GM19395 (cell line): ENCODE results near the gene C1orf174.

Experiments used
- ATAC-seq: cut with Tn5 transposase; IDR thresholded peaks from one replicate; pipeline ENCODE4 v1.9.1; 2021; ENCODE audit warnings: mild to moderate bottlenecking, moderate library complexity; ENCODE audit not compliant: unreplicated experiment

Gene C1orf174

GRCh38 chr1:3879099-3879498, 21.0 kb downstream of the C1orf174 start:
- no peak for ATAC-seq

- ATAC-seq, result no peak
Measured at GRCh38 chr1:3876716-3877115, 23.4 kb downstream of the C1orf174 start.

- no peak for ATAC-seq
Measured at GRCh38 chr1:3874736-3875135, 25.3 kb downstream of the C1orf174 start.

- no peak for ATAC-seq
Measured at GRCh38 chr1:3872546-3872945, 27.5 kb downstream of the C1orf174 start.

- no peak for ATAC-seq
Measured at GRCh38 chr1:3871451-3871805, 28.6 kb downstream of the C1orf174 start.

- ATAC-seq, result no peak
Measured at GRCh38 chr1:3869751-3870301, 30.2 kb downstream of the C1orf174 start.

GRCh38 chr1:3868464-3869006, 31.5 kb downstream of the C1orf174 start:
- ATAC-seq, result no peak

- no peak for ATAC-seq
Measured at GRCh38 chr1:3865606-3866160, 34.4 kb downstream of the C1orf174 start.

GRCh38 chr1:3864884-3865283, 35.2 kb downstream of the C1orf174 start:
- no peak for ATAC-seq

- ATAC-seq, result no peak
Measured at GRCh38 chr1:3863231-3863935, 36.7 kb downstream of the C1orf174 start.

- no peak for ATAC-seq
Measured at GRCh38 chr1:3858231-3858981, 41.7 kb downstream of the C1orf174 start.

- no peak for ATAC-seq
Measured at GRCh38 chr1:3857791-3858129, 42.3 kb downstream of the C1orf174 start.

GRCh38 chr1:3856923-3857790, 42.9 kb downstream of the C1orf174 start, which contains the start of the genes CEP104 and DFFB:
Gene CEP104, minus strand, starts transcription at chr1:3857211. Its CDS starts 4,804 bp downstream, at chr1:3852407.
Gene DFFB, plus strand, starts transcription at chr1:3857476. Its CDS starts 128 bp downstream, at chr1:3857604.
- peak; percentile 96 for ATAC-seq

GRCh38 chr1:3852711-3853485, 47.2 kb downstream of the C1orf174 start:
- no peak for ATAC-seq

- no peak for ATAC-seq
Measured at GRCh38 chr1:3852091-3852490, 48.0 kb downstream of the C1orf174 start.

GRCh38 chr1:3851292-3851691, 48.8 kb downstream of the C1orf174 start:
- no peak for ATAC-seq

GRCh38 chr1:3850857-3851256, 49.2 kb downstream of the C1orf174 start:
- ATAC-seq, result no peak

- ATAC-seq, result no peak
Measured at GRCh38 chr1:3847081-3847480, 53.0 kb downstream of the C1orf174 start.

GRCh38 chr1:3846541-3846940, 53.5 kb downstream of the C1orf174 start:
- ATAC-seq, result no peak

GRCh38 chr1:3842912-3843311, 57.2 kb downstream of the C1orf174 start:
- ATAC-seq, result no peak
